Fibroblast of the aortic adventitia (primary cell): ENCODE measurements around the gene C4A. TPM values are rescaled to one million over a fixed set of nuclear protein-coding genes. Genes with fewer than 3 reads are reported as not detected.

Experiments
- DNase-seq: peaks from one replicate; pipeline ENCODE4 v3.0.0-alpha.2; 2010; ENCODE audit warnings: low read depth
- H3K4me3 ChIP-seq: 2 replicates; pipeline ENCODE4 v1.5.1; 2011; ENCODE audit warnings: low read depth, mild to moderate bottlenecking, control low read depth, low read length, moderate library complexity
- CTCF ChIP-seq: IDR thresholded peaks from 2 replicates; pipeline ENCODE4 v1.5.1; 2011; ENCODE audit warnings: mild to moderate bottlenecking, low read length, control low read depth, inconsistent platforms; ENCODE audit not compliant: insufficient read depth
- total RNA-seq: library from RNA; depleted of rRNA; stranded (reverse); fragments of >200 nt; gene quantifications from 2 replicates; pipeline ENCODE4 v1.2.3, GENCODE V29; 2012; ENCODE audit warnings: low replicate concordance

The C4A gene
- total RNA-seq, 1 donor: 5.2 TPM

- TF ChIP-seq CTCF: no peak
- DNase-seq: no peak
- no peak overlapping the region for H3K4me3 ChIP-seq
These were observed 31.8 kb upstream of the C4A start for GRCh38 chr6:31949926-31950548.

GRCh38 chr6:31952140-31952805, 29.6 kb upstream of the C4A start:
- no peak overlapping the region for H3K4me3 ChIP-seq
- DNase-seq: peak; percentile 75
- peak; percentile 86 for TF ChIP-seq CTCF

- H3K4me3 ChIP-seq: no peak overlapping the region
- DNase-seq: no peak
- TF ChIP-seq CTCF: no peak
These were observed 29.0 kb upstream of the C4A start for GRCh38 chr6:31952890-31953289.

- H3K4me3 ChIP-seq: no peak overlapping the region
- TF ChIP-seq CTCF: no peak
- no peak for DNase-seq
These were observed 27.3 kb upstream of the C4A start for GRCh38 chr6:31954511-31954910.

GRCh38 chr6:31956796-31957195, 25.1 kb upstream of the C4A start:
- DNase-seq: no peak
- no peak overlapping the region for H3K4me3 ChIP-seq
- TF ChIP-seq CTCF: no peak

GRCh38 chr6:31958412-31958740, 23.5 kb upstream of the C4A start:
- peak overlapping the region; percentile 100 for H3K4me3 ChIP-seq
- no peak for TF ChIP-seq CTCF
- DNase-seq: no peak
